GM12878 (cell line): ENCODE data around the gene TMED3. TPM values are rescaled to one million over a fixed set of nuclear protein-coding genes. Genes with fewer than 3 reads are reported as not detected.
A peak's percentile ranks its signal among the peaks of the same experiment; 100 is the strongest.

Experiments used
- ATAC-seq: fragments of 200-7000 bp; cut with Tn5 transposase; 3 replicates; pipeline ENCODE4 v1.9.1; 2020; ENCODE audit warnings: mild to moderate bottlenecking, moderate library complexity
- BruUV-seq: library from RNA; stranded (reverse); fragments of 400-500 nt; replicated peaks from 2 replicates; lab custom pipeline; 2021; lab: Mats Ljungman, UMichigan
- CTCF ChIA-PET: fragments of 300-600 bp; sonication (Branson Sonifier 250); formaldehyde crosslinking; extraction: SDS; loops from one replicate; lab custom pipeline; 2021; ENCODE audit warnings: inconsistent platforms; lab: Yijun Ruan, JAX
- POLR2A ChIA-PET: fragments of 350-600 bp; formaldehyde crosslinking; extraction: SDS; loops from one replicate; lab custom pipeline; 2021; ENCODE audit warnings: inconsistent platforms; lab: Charles Lee
- RAD21 ChIA-PET: fragments of 300-600 bp; sonication (Branson Sonifier 250); formaldehyde crosslinking; loops from one replicate; lab custom pipeline; 2023; ENCODE audit warnings: antibody characterized with exemption; ENCODE audit not compliant: unreplicated experiment; lab: Charles Lee
- SMC1A ChIA-PET: fragments of 300-600 bp; sonication (Branson Sonifier 250); formaldehyde crosslinking; loops from one replicate; lab custom pipeline; 2023; ENCODE audit not compliant: unreplicated experiment, uncharacterized antibody; lab: Charles Lee
- DNase-seq: peaks from one replicate; pipeline ENCODE4 v3.0.0-alpha.2; 2011; ENCODE audit warnings: low read depth, low spot score
- FAIRE-seq: peaks from 3 replicates; lab custom pipeline; 2011; peaks lifted over from hg19 to GRCh38; lab: Jason Lieb, UNC
- H2AFZ ChIP-seq: 2 replicates; pipeline ENCODE4 v1.6.0; 2011; ENCODE audit warnings: low read depth, low read length, control low read depth; ENCODE audit not compliant: control insufficient read depth
- H3K27ac ChIP-seq: 2 replicates; pipeline ENCODE4 v1.5.1; 2011; ENCODE audit warnings: control low read depth; ENCODE audit not compliant: control insufficient read depth, insufficient read depth
- H3K27me3 ChIP-seq, 2 experiments: replicated peaks in 1 of 2; 2 replicates each; pipeline versions ENCODE4 v1.6.0 to v1.6.1; 2011; ENCODE audit warnings: low read length in 1 of 2; ENCODE audit not compliant: control insufficient read depth in 2 of 2, insufficient read depth in 2 of 2
- H3K36me3 ChIP-seq, 2 experiments: 2 replicates each; pipeline ENCODE4 v1.5.1; 2011; ENCODE audit warnings: low read length in 1 of 2; ENCODE audit not compliant: control insufficient read depth in 2 of 2, insufficient read depth in 2 of 2
- H3K4me1 ChIP-seq: 2 replicates; pipeline ENCODE4 v1.6.1; 2011; ENCODE audit warnings: mild to moderate bottlenecking, low read length, moderate library complexity, mixed read lengths; ENCODE audit not compliant: control insufficient read depth, insufficient read depth
- H3K4me2 ChIP-seq: 2 replicates; pipeline ENCODE4 v1.6.0; 2011; ENCODE audit warnings: control low read depth; ENCODE audit not compliant: control insufficient read depth, insufficient read depth
- H3K4me3 ChIP-seq: fragments of 200-600 bp; sonication (generic); 2 replicates; pipeline ENCODE4 v1.5.1; 2016
- H3K79me2 ChIP-seq: 2 replicates; pipeline ENCODE4 v1.6.0; 2011; ENCODE audit warnings: low read length; ENCODE audit not compliant: control insufficient read depth, insufficient read depth
- H3K9ac ChIP-seq: 2 replicates; pipeline ENCODE4 v1.8.0; 2011; ENCODE audit warnings: low read length, control low read depth, mixed read lengths; ENCODE audit not compliant: control insufficient read depth, insufficient read depth
- H3K9me3 ChIP-seq: replicated peaks from 3 replicates; pipeline ENCODE4 v1.5.1; 2011; ENCODE audit warnings: mild to moderate bottlenecking, low read length; ENCODE audit not compliant: control insufficient read depth, insufficient read depth
- H4K20me1 ChIP-seq: 2 replicates; pipeline ENCODE4 v1.6.0; 2011; ENCODE audit not compliant: control insufficient read depth, insufficient read depth
- GABPA ChIP-seq: IDR thresholded peaks from 2 replicates; pipeline ENCODE4 v1.6.1; 2014; ENCODE audit warnings: antibody characterized with exemption, low read depth, mild to moderate bottlenecking, inconsistent platforms
- ZNF384 ChIP-seq: IDR thresholded peaks from 2 replicates; pipeline ENCODE4 v1.6.1; 2012; ENCODE audit warnings: low read depth, mild to moderate bottlenecking, low read length, improper control_type of control experiment, borderline replicate concordance
- WGBS: methylation state at CpG from one replicate; pipeline ENCODE4 v1.1.6; 2016; ENCODE audit warnings: low lambda C conversion rate; ENCODE audit not compliant: insufficient replicate concordance, insufficient coverage; ENCODE audit errors: missing lambda C conversion rate; 5-methylcytosine and 5-hydroxymethylcytosine counted together
- in situ Hi-C: fragments of 300-500 bp; cut with MboI; formaldehyde crosslinking; loops from 9 replicates; pipeline ENCODE4 v1.14.3; 2018; ENCODE audit warnings: mixed read lengths
- intact Hi-C: fragments of 100-400 bp; cut with micrococcal nuclease; formaldehyde crosslinking; loops from one replicate; pipeline ENCODE4 v1.14.2; 2022; ENCODE audit not compliant: unreplicated experiment
- polyA plus RNA-seq, 11 experiments: library from polyadenylated mRNA; depleted of rRNA in 4 of 11; unstranded in 6 of 11; stranded (reverse) in 5 of 11; fragments of >200 nt; fragmentation: Nextera tagmentation in 4 of 11; fragmentation: Illumina TruSeq in 1 of 11; extraction: Ambion mirVana in 4 of 11; extraction: Trizol in 1 of 11; gene quantifications; 1 replicate in 1 of 11; 2 replicates in 10 of 11; pipeline versions ENCODE4 v1.2.1 to v1.2.3, GENCODE V29; 2011 to 2016; ENCODE audit warnings: inconsistent platforms in 2 of 11, missing spikeins in 2 of 11, low read depth in 1 of 11
- total RNA-seq, 4 experiments: library from RNA; depleted of rRNA in 3 of 4; stranded (reverse); fragments of >200 nt in 3 of 4; fragmentation: Illumina TruSeq in 1 of 4; extraction: Trizol in 1 of 4; gene quantifications; 2 replicates each; pipeline versions ENCODE4 v1.2.1 to v1.2.3, GENCODE V29; 2013 to 2021
- TF ChIP-seq, protein P1 (sequence below): IDR thresholded peaks from 2 replicates; pipeline ENCODE4 v1.6.1; 2011; ENCODE audit warnings: mild to moderate bottlenecking, low read depth, low read length, moderate library complexity; ENCODE audit not compliant: insufficient replicate concordance
- TF ChIP-seq, protein P2 (sequence below): IDR thresholded peaks from 2 replicates; pipeline ENCODE4 v1.6.1; 2012; ENCODE audit warnings: mild to moderate bottlenecking, low read depth, low read length
- TF ChIP-seq, protein P3 (sequence below): fragments of 150-350 bp; IDR thresholded peaks from 2 replicates; pipeline ENCODE4 v1.6.1; 2014; ENCODE audit warnings: mild to moderate bottlenecking, low read depth, low read length
- TF ChIP-seq, protein P4 (sequence below): IDR thresholded peaks from 2 replicates; pipeline ENCODE4 v1.6.1; 2012; ENCODE audit warnings: low read depth, low read length, improper control_type of control experiment

Gene TMED3
- total and polyA plus RNA-seq, 10 of the 15 experiments (the other 5 are each of a cell fraction or from before 2014, with no cell fraction given) = 7.6 to 95.8 (median 54.9) TPM

DNA sequence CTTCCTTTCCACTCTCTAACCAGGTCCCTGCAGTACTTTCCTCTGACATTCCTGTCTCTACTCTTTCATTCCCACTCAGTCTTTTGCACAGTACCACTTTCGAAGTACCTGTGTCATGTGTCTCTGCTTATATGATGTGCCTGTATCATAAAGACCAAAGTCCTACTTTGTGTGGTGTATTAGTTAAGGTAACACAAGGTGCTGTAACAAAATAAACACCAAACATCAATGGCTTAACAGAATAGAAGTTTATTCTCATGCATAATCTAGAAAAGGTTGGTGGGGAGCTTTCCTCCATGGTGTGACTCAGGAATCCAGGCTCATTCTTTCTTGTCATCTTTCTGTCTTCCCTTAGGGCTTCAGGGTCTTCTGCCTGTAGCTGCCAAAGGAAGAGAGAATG is 3.3 kb downstream of the TMED3 start:
- WGBS = 100% methylated on average over 1 of the region's 1 CpG
- RAD21 ChIA-PET = no interaction called here
- H3K9me3 ChIP-seq = no peaks in the 10 kb centered on the region
- H3K4me1 ChIP-seq = peaks cover 18% of the 10 kb centered on the region
- no peak for FAIRE-seq
- TF ChIP-seq ZNF384 = no peak
- TF ChIP-seq, protein P1, sequence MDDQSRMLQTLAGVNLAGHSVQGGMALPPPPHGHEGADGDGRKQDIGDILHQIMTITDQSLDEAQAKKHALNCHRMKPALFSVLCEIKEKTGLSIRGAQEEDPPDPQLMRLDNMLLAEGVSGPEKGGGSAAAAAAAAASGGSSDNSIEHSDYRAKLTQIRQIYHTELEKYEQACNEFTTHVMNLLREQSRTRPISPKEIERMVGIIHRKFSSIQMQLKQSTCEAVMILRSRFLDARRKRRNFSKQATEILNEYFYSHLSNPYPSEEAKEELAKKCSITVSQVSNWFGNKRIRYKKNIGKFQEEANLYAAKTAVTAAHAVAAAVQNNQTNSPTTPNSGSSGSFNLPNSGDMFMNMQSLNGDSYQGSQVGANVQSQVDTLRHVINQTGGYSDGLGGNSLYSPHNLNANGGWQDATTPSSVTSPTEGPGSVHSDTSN = no peak
- TF ChIP-seq, protein P2, sequence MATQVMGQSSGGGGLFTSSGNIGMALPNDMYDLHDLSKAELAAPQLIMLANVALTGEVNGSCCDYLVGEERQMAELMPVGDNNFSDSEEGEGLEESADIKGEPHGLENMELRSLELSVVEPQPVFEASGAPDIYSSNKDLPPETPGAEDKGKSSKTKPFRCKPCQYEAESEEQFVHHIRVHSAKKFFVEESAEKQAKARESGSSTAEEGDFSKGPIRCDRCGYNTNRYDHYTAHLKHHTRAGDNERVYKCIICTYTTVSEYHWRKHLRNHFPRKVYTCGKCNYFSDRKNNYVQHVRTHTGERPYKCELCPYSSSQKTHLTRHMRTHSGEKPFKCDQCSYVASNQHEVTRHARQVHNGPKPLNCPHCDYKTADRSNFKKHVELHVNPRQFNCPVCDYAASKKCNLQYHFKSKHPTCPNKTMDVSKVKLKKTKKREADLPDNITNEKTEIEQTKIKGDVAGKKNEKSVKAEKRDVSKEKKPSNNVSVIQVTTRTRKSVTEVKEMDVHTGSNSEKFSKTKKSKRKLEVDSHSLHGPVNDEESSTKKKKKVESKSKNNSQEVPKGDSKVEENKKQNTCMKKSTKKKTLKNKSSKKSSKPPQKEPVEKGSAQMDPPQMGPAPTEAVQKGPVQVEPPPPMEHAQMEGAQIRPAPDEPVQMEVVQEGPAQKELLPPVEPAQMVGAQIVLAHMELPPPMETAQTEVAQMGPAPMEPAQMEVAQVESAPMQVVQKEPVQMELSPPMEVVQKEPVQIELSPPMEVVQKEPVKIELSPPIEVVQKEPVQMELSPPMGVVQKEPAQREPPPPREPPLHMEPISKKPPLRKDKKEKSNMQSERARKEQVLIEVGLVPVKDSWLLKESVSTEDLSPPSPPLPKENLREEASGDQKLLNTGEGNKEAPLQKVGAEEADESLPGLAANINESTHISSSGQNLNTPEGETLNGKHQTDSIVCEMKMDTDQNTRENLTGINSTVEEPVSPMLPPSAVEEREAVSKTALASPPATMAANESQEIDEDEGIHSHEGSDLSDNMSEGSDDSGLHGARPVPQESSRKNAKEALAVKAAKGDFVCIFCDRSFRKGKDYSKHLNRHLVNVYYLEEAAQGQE = no peak
- TF ChIP-seq, protein P3, sequence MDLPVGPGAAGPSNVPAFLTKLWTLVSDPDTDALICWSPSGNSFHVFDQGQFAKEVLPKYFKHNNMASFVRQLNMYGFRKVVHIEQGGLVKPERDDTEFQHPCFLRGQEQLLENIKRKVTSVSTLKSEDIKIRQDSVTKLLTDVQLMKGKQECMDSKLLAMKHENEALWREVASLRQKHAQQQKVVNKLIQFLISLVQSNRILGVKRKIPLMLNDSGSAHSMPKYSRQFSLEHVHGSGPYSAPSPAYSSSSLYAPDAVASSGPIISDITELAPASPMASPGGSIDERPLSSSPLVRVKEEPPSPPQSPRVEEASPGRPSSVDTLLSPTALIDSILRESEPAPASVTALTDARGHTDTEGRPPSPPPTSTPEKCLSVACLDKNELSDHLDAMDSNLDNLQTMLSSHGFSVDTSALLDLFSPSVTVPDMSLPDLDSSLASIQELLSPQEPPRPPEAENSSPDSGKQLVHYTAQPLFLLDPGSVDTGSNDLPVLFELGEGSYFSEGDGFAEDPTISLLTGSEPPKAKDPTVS = no peak
- no peak for TF ChIP-seq GABPA
- TF ChIP-seq, protein P4, sequence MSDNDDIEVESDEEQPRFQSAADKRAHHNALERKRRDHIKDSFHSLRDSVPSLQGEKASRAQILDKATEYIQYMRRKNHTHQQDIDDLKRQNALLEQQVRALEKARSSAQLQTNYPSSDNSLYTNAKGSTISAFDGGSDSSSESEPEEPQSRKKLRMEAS = no peak
- peaks cover 8 to 40% of the 10 kb centered on the region in 2 experiments for H3K36me3 ChIP-seq
- H3K27me3 ChIP-seq = no peaks in the 10 kb centered on the region
- DNase-seq = no peak
- H3K9ac ChIP-seq = no peak overlapping the region
- no peak for ATAC-seq
- BruUV-seq = no TSS peak
- intact Hi-C loops = no loop called here
- in situ Hi-C loops = no loop called here
- H3K79me2 ChIP-seq = peaks cover 30% of the 10 kb centered on the region
- POLR2A ChIA-PET = no interaction called here
- peaks cover 10% of the 10 kb centered on the region; the same call in 1 of the 2 replicates for H4K20me1 ChIP-seq
- CTCF ChIA-PET = interaction anchor here (1.0 to 2.1 kb wide), 2 partner anchors 26 to 67 kb away, joined by 3 to 6 read pairs; no protein-coding TSS in a partner anchor
- no peak overlapping the region for H2AFZ ChIP-seq
- peak overlapping the region; percentile 13; the same call in 1 of the 2 replicates for H3K4me2 ChIP-seq
- H3K4me3 ChIP-seq = no peak overlapping the region
- no peak overlapping the region for H3K27ac ChIP-seq
- SMC1A ChIA-PET = interaction anchor here (1.1 to 1.4 kb wide), 2 partner anchors 25 to 1036 kb away, joined by 3 read pairs; no protein-coding TSS in a partner anchor
